RWPE1 (cell line): ENCODE measurements around the gene OR2A12.

Experiments used
- CTCF ChIA-PET: fragments of 350-600 bp; sonication (Branson Sonifier 250); formaldehyde crosslinking; extraction: SDS; loops from one replicate; lab custom pipeline; 2021; lab: Yijun Ruan, JAX
- POLR2A ChIA-PET: fragments of 400-600 bp; formaldehyde crosslinking; extraction: SDS; loops from one replicate; lab custom pipeline; 2020; ENCODE audit warnings: antibody characterized with exemption; ENCODE audit not compliant: low non-redundant PET; lab: Yijun Ruan, JAX
- DNase-seq: peaks from one replicate; pipeline ENCODE4 v3.0.0; 2012; ENCODE audit warnings: low spot score
- H3K27ac ChIP-seq: fragments of 450-650 bp; 2 replicates; pipeline ENCODE4 v1.5.1; 2017
- TF ChIP-seq, protein P1 (sequence below): fragments of 450-650 bp; conservative IDR thresholded peaks from 2 replicates; pipeline ENCODE4 v1.5.1; 2017; ENCODE audit warnings: low read depth, mild to moderate bottlenecking

Gene OR2A12

GRCh38 chr7:144086730-144087129, 652 bp downstream of the OR2A12 start:
- no peak for DNase-seq
- H3K27ac ChIP-seq: no peak overlapping the region
- TF ChIP-seq, protein P1, sequence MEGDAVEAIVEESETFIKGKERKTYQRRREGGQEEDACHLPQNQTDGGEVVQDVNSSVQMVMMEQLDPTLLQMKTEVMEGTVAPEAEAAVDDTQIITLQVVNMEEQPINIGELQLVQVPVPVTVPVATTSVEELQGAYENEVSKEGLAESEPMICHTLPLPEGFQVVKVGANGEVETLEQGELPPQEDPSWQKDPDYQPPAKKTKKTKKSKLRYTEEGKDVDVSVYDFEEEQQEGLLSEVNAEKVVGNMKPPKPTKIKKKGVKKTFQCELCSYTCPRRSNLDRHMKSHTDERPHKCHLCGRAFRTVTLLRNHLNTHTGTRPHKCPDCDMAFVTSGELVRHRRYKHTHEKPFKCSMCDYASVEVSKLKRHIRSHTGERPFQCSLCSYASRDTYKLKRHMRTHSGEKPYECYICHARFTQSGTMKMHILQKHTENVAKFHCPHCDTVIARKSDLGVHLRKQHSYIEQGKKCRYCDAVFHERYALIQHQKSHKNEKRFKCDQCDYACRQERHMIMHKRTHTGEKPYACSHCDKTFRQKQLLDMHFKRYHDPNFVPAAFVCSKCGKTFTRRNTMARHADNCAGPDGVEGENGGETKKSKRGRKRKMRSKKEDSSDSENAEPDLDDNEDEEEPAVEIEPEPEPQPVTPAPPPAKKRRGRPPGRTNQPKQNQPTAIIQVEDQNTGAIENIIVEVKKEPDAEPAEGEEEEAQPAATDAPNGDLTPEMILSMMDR: no peak
- CTCF ChIA-PET: no interaction called here
- POLR2A ChIA-PET: no interaction called here

DNA sequence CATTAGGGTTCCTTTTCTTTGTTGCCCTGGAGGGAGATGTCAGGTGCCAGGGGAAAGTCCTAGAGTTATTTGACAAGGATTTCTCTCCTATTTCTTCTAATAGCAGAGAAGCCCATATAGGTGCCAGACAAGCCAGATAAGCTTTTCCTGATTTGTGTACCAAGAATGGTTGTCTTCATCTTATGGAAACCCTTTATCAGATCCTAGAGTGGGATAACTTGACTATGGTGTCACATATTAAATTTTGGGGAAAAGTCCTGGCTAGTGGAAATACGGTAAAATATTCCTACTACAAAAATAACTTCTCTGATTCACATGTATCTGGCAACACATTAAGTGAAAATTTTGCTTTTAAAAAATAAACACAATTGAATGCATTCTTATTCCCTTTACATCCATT, 1.2 kb downstream of the OR2A12 start:
- POLR2A ChIA-PET: no interaction called here
- TF ChIP-seq, protein P1: no peak
- CTCF ChIA-PET: no interaction called here
- H3K27ac ChIP-seq: no peak overlapping the region
- DNase-seq: no peak

- ChIA-PET POLR2A (no interaction called here), CTCF (no interaction called here)
- DNase-seq: no peak
- no peak overlapping the region for H3K27ac ChIP-seq
- TF ChIP-seq, protein P1: no peak
These were observed 4.6 kb downstream of the OR2A12 start for GRCh38 chr7:144090667-144091066.

GRCh38 chr7:144098776-144099175, 12.7 kb downstream of the OR2A12 start:
- DNase-seq: no peak
- TF ChIP-seq, protein P1: no peak
- CTCF ChIA-PET: no interaction called here
- POLR2A ChIA-PET: no interaction called here
- H3K27ac ChIP-seq: no peak overlapping the region

DNA sequence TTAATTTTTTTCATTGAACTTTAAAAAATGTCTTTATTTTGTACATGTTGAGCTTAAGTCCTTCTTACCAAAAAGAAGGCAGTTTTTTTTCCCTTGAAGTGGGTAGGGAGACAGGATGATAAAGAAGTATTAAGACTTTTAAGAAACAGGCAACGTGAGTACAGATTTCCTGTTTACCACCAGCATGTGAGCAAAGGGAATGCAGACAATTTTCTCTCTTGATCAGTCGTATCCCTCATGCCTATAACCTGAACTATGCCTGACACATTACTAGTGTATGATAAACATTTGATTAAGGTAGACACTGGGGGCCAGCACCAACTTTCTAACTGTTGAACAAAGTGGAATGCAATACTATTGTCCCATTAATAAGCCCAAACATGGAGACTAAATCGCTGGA, 14.5 kb downstream of the OR2A12 start:
- no peak overlapping the region for H3K27ac ChIP-seq
- TF ChIP-seq, protein P1: no peak
- DNase-seq: no peak
- CTCF ChIA-PET: no interaction called here
- POLR2A ChIA-PET: no interaction called here

DNA sequence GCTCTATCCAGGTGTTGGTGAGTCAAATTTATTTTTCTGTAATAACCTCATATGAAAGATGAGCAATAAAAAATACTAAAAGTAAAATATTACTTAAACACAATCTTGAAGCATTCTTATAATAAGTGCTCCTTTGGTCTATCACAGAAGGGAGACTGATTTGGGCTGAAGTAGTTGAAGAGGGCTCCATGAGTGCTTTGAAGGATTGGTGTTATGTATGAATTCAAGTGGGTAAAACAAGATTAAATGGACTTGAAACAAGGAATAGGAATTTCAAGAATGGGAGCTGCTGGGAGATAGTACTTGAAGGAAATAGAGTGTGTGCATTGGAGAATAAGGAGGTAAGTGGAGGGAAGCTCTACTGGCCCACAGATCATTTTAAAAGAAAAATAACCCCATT, 16.0 kb downstream of the OR2A12 start:
- H3K27ac ChIP-seq: no peak overlapping the region
- TF ChIP-seq, protein P1: no peak
- ChIA-PET POLR2A (no interaction called here), CTCF (interaction anchor here (0.7 kb wide), 1 partner anchor 632 kb away, joined by 3 read pairs; no protein-coding TSS in a partner anchor)
- DNase-seq: no peak

GRCh38 chr7:144105211-144105610, 19.1 kb downstream of the OR2A12 start:
- DNase-seq: no peak
- POLR2A ChIA-PET: no interaction called here
- no peak overlapping the region for H3K27ac ChIP-seq
- TF ChIP-seq, protein P1: no peak
- CTCF ChIA-PET: no interaction called here
